Pulmonary artery endothelial cell (primary cell): Measurements from ENCODE around the gene TMPRSS4. TPM values are rescaled to one million over a fixed set of nuclear protein-coding genes. Genes with fewer than 3 reads are reported as not detected.

Source experiments
- DNase-seq: peaks from one replicate; pipeline ENCODE4 v3.0.0-alpha.2; 2011; ENCODE audit warnings: low read depth, low spot score
- total RNA-seq: library from RNA; depleted of rRNA; stranded (reverse); fragments of >200 nt; gene quantifications from 2 replicates; pipeline ENCODE4 v1.2.3, GENCODE V29; 2014

TMPRSS4 gene
- total RNA-seq, 1 donor from 2014 or later, result not detected

- DNase-seq, result no peak
These were observed 2.1 kb downstream of the TMPRSS4 start for GRCh38 chr11:118078911-118079411.

GRCh38 chr11:118079491-118079890, 2.6 kb downstream of the TMPRSS4 start:
- no peak for DNase-seq

- no peak for DNase-seq
These were observed 3.4 kb downstream of the TMPRSS4 start for GRCh38 chr11:118080296-118080695.

- DNase-seq, result no peak
These were observed 4.5 kb downstream of the TMPRSS4 start for GRCh38 chr11:118081241-118081958.

- no peak for DNase-seq
These were observed 6.1 kb downstream of the TMPRSS4 start for GRCh38 chr11:118082880-118083552.

- no peak for DNase-seq
These were observed 7.4 kb downstream of the TMPRSS4 start for GRCh38 chr11:118084247-118084646.

- no peak for DNase-seq
These were observed 7.8 kb downstream of the TMPRSS4 start for GRCh38 chr11:118084656-118085055.

- no peak for DNase-seq
These were observed 10.3 kb downstream of the TMPRSS4 start, which contains the start of gene SMIM35 for GRCh38 chr11:118086913-118087768. Gene SMIM35 (minus strand): TSS chr11:118086963. CDS start chr11:118086757, 206 bp downstream.

GRCh38 chr11:118087931-118088330, 11.1 kb downstream of the TMPRSS4 start:
- no peak for DNase-seq

- DNase-seq, result peak; percentile 40
These were observed 11.7 kb downstream of the TMPRSS4 start for GRCh38 chr11:118088531-118088930.

GRCh38 chr11:118090545-118091162, 13.8 kb downstream of the TMPRSS4 start:
- DNase-seq, result no peak

- DNase-seq, result no peak
These were observed 14.8 kb downstream of the TMPRSS4 start for GRCh38 chr11:118091690-118092089.

- DNase-seq, result no peak
These were observed 16.2 kb downstream of the TMPRSS4 start for GRCh38 chr11:118092907-118093571.

GRCh38 chr11:118095493-118095892, 18.6 kb downstream of the TMPRSS4 start:
- no peak for DNase-seq

GRCh38 chr11:118095967-118096367, 19.1 kb downstream of the TMPRSS4 start:
- no peak for DNase-seq

GRCh38 chr11:118098996-118099837, 22.3 kb downstream of the TMPRSS4 start:
- DNase-seq, result no peak

- no peak for DNase-seq
These were observed 23.1 kb downstream of the TMPRSS4 start for GRCh38 chr11:118099838-118100556.

- no peak for DNase-seq
These were observed 23.9 kb downstream of the TMPRSS4 start for GRCh38 chr11:118100691-118101232.

GRCh38 chr11:118102721-118103261, 25.9 kb downstream of the TMPRSS4 start:
- DNase-seq, result no peak
